Smooth muscle cell (in vitro differentiated cells): ENCODE measurements around the gene ENPP4. TPM values are rescaled to one million over a fixed set of nuclear protein-coding genes. Genes with fewer than 3 reads are reported as not detected.
"Not testable (repeated sequence)": the region's sequence is repeated elsewhere in the genome, so short reads cannot be mapped to it uniquely, and the experiment has no call there.

Source experiments
- DNase-seq: peaks from one replicate; lab custom pipeline; 2025; ENCODE audit not compliant: unreplicated experiment; lab: John Stamatoyannopoulos, UW
- H2AFZ ChIP-seq: fragments of 200-600 bp; sonication (generic); 2 replicates; pipeline ENCODE4 v1.6.0; 2016; ENCODE audit warnings: antibody characterized with exemption, low read depth, mild to moderate bottlenecking
- H3F3A ChIP-seq: fragments of 200-600 bp; sonication (generic); 2 replicates; pipeline ENCODE4 v1.6.0; 2017; ENCODE audit warnings: antibody characterized with exemption, low read depth
- H3K27ac ChIP-seq: fragments of 200-600 bp; sonication (generic); 2 replicates; pipeline ENCODE4 v1.5.1; 2016; ENCODE audit warnings: low read depth, mild to moderate bottlenecking
- H3K27me3 ChIP-seq: fragments of 200-600 bp; sonication (generic); 2 replicates; pipeline ENCODE4 v1.6.1; 2016; ENCODE audit warnings: low read depth, mild to moderate bottlenecking
- H3K36me3 ChIP-seq: fragments of 200-600 bp; sonication (generic); 2 replicates; pipeline ENCODE4 v1.5.1; 2016; ENCODE audit warnings: low read depth
- H3K4me1 ChIP-seq: fragments of 200-600 bp; sonication (generic); 2 replicates; pipeline ENCODE4 v1.5.1; 2016; ENCODE audit warnings: low read depth
- H3K4me2 ChIP-seq: fragments of 200-600 bp; sonication (generic); 2 replicates; pipeline ENCODE4 v1.6.0; 2016; ENCODE audit warnings: mild to moderate bottlenecking
- H3K4me3 ChIP-seq: fragments of 200-600 bp; sonication (generic); 2 replicates; pipeline ENCODE4 v1.5.1; 2016; ENCODE audit warnings: mild to moderate bottlenecking
- H3K79me2 ChIP-seq: fragments of 200-600 bp; sonication (generic); 2 replicates; pipeline ENCODE4 v1.6.0; 2016; ENCODE audit warnings: low read depth, mild to moderate bottlenecking
- H3K9ac ChIP-seq: fragments of 200-600 bp; sonication (generic); 2 replicates; pipeline ENCODE4 v1.6.0; 2016; ENCODE audit warnings: low read depth
- H3K9me3 ChIP-seq: fragments of 200-600 bp; sonication (generic); replicated peaks from 2 replicates; pipeline ENCODE4 v1.5.1; 2016; ENCODE audit warnings: low read depth
- H4K20me1 ChIP-seq: fragments of 200-600 bp; sonication (generic); 2 replicates; pipeline ENCODE4 v1.6.0; 2016; ENCODE audit warnings: low read depth
- CTCF ChIP-seq: fragments of 200-600 bp; sonication (generic); IDR thresholded peaks from 2 replicates; pipeline ENCODE4 v1.5.1; 2017; ENCODE audit warnings: borderline replicate concordance, mild to moderate bottlenecking, antibody characterized with exemption; ENCODE audit not compliant: insufficient read depth, poor library complexity, severe bottlenecking
- WGBS: methylation state at CpG from one replicate; pipeline ENCODE4 v1.1.7; 2016; ENCODE audit warnings: low lambda C conversion rate; 5-methylcytosine and 5-hydroxymethylcytosine counted together
- polyA plus RNA-seq: library from polyadenylated mRNA; unstranded; fragments of >200 nt; fragmentation: Nextera tagmentation; extraction: Ambion mirVana; gene quantifications from 2 replicates; pipeline ENCODE4 v1.2.1, GENCODE V29; 2016
- total RNA-seq: library from RNA; depleted of rRNA; stranded (reverse); fragments of >200 nt; gene quantifications from 2 replicates; pipeline ENCODE4 v1.2.3, GENCODE V29; 2014

The ENPP4 gene
- 1.5 and 1.6 TPM in 2 replicates for total RNA-seq
- 0.31 and 0.86 TPM in 2 replicates for polyA plus RNA-seq

GRCh38 chr6:46129629-46130511 lies at the start of gene ENPP4:
Gene ENPP4 (plus strand): TSS chr6:46129989. CDS start chr6:46139584, 9,595 bp downstream.
- H3K9me3 ChIP-seq, result no peaks in the 10 kb centered on the region
- H3K4me3 ChIP-seq, result peak within 1 kb of the TSS; percentile 70
- H4K20me1 ChIP-seq, result no peaks in the 10 kb centered on the region
- TF ChIP-seq CTCF, result no peak
- peak; percentile 3 for DNase-seq
- 2% methylated on average over 61 of the region's 61 CpGs for WGBS
- H3F3A ChIP-seq, result no peaks in the 10 kb centered on the region
- H3K79me2 ChIP-seq, result no peaks in the 10 kb centered on the region
- H3K4me2 ChIP-seq, result peak within 1 kb of the TSS; percentile 93
- H3K9ac ChIP-seq, result no peak within 1 kb of the TSS
- H3K4me1 ChIP-seq, result peaks cover 5% of the 10 kb centered on the region
- no peak within 1 kb of the TSS for H3K27ac ChIP-seq
- peaks cover 50% of the 10 kb centered on the region for H3K27me3 ChIP-seq
- H2AFZ ChIP-seq, result peak within 1 kb of the TSS; percentile 99
- H3K36me3 ChIP-seq, result no peaks in the 10 kb centered on the region

GRCh38 chr6:46080111-46080510 lies 49.7 kb upstream of the ENPP4 start:
- H3K36me3 ChIP-seq, result no peaks in the 10 kb centered on the region
- H3K27ac ChIP-seq, result no peak overlapping the region
- H3K79me2 ChIP-seq, result no peaks in the 10 kb centered on the region
- peaks cover 13% of the 10 kb centered on the region for H3K27me3 ChIP-seq
- H3K9ac ChIP-seq, result no peak overlapping the region
- no peak overlapping the region for H2AFZ ChIP-seq
- no peak overlapping the region for H3K4me2 ChIP-seq
- no peak overlapping the region for H3K4me3 ChIP-seq
- no peaks in the 10 kb centered on the region for H3K4me1 ChIP-seq
- H3F3A ChIP-seq, result no peaks in the 10 kb centered on the region
- WGBS, result 76% methylated on average over 4 of the region's 4 CpGs
- no peak for DNase-seq
- H3K9me3 ChIP-seq, result no peaks in the 10 kb centered on the region
- no peaks in the 10 kb centered on the region for H4K20me1 ChIP-seq
- no peak for TF ChIP-seq CTCF

GRCh38 chr6:46085688-46086087 lies 44.1 kb upstream of the ENPP4 start:
- H3K9ac ChIP-seq, H3K79me2 ChIP-seq, H3K4me3 ChIP-seq, H3K4me1 ChIP-seq, H3K27ac ChIP-seq, H3K9me3 ChIP-seq, H3K36me3 ChIP-seq, H3F3A ChIP-seq, H3K4me2 ChIP-seq, H2AFZ ChIP-seq, H4K20me1 ChIP-seq, H3K27me3 ChIP-seq, DNase-seq: not testable (repeated sequence)
- 90% methylated on average over 10 of the region's 10 CpGs for WGBS

- no peaks in the 10 kb centered on the region for H3K36me3 ChIP-seq
- H3K27me3 ChIP-seq, result peaks cover 5% of the 10 kb centered on the region
- TF ChIP-seq CTCF, result peak; percentile 79
- no peak overlapping the region for H2AFZ ChIP-seq
- no peak overlapping the region for H3K9ac ChIP-seq
- no peaks in the 10 kb centered on the region for H3F3A ChIP-seq
- no peaks in the 10 kb centered on the region for H4K20me1 ChIP-seq
- WGBS, result 40% methylated on average over 10 of the region's 10 CpGs
- H3K79me2 ChIP-seq, result no peaks in the 10 kb centered on the region
- DNase-seq, result no peak
- no peak overlapping the region for H3K4me3 ChIP-seq
- no peaks in the 10 kb centered on the region for H3K4me1 ChIP-seq
- peaks cover 2% of the 10 kb centered on the region for H3K9me3 ChIP-seq
- H3K27ac ChIP-seq, result no peak overlapping the region
- no peak overlapping the region for H3K4me2 ChIP-seq
Measured at GRCh38 chr6:46090115-46091079, 39.4 kb upstream of the ENPP4 start.
